Stimulated activated CD8-positive, alpha-beta memory T cell treated with anti-CD3 and anti-CD28 coated beads, Interleukin-15, amount 100 ng/mL, for 4 hours (primary cell): ENCODE data around the gene UGT1A9.

ENCODE experiments used
- DNase-seq, 2 donors: peaks; one replicate each; pipeline ENCODE4 v3.0.0-alpha.2; 2020; ENCODE audit warnings: low read depth in 2 of 2

Gene UGT1A9

GRCh38 chr2:233758849-233759248, 87.2 kb downstream of the UGT1A9 start:
- DNase-seq = no peak

- no peak for DNase-seq
These were observed 88.3 kb downstream of the UGT1A9 start, which contains the start of gene UGT1A1 for GRCh38 chr2:233760043-233760442. TSS of gene UGT1A1 (plus strand) at chr2:233760270. CDS start at chr2:233760288, 18 bp downstream.

GRCh38 chr2:233761040-233761769, 89.5 kb downstream of the UGT1A9 start:
- no peak for DNase-seq

GRCh38 chr2:233764264-233764663, 92.6 kb downstream of the UGT1A9 start:
- DNase-seq = no peak

GRCh38 chr2:233764761-233765160, 93.1 kb downstream of the UGT1A9 start:
- DNase-seq = no peak

- DNase-seq = no peak
These were observed 94.7 kb downstream of the UGT1A9 start for GRCh38 chr2:233766416-233766815.

- DNase-seq = no peak
These were observed 96.4 kb downstream of the UGT1A9 start for GRCh38 chr2:233768076-233768475.

- DNase-seq = no peak
These were observed 97.6 kb downstream of the UGT1A9 start for GRCh38 chr2:233769260-233769659.

GRCh38 chr2:233772153-233772552, 100.5 kb downstream of the UGT1A9 start:
- DNase-seq = no peak

- no peak for DNase-seq
These were observed 100.9 kb downstream of the UGT1A9 start for GRCh38 chr2:233772583-233772982.

GRCh38 chr2:233773854-233774253, 102.2 kb downstream of the UGT1A9 start:
- no peak for DNase-seq

- DNase-seq = no peak
These were observed 103.7 kb downstream of the UGT1A9 start for GRCh38 chr2:233775414-233775813.

GRCh38 chr2:233778030-233778429, 106.3 kb downstream of the UGT1A9 start, which contains the start of gene MROH2A:
TSS of gene MROH2A (plus strand) at chr2:233778330. CDS start at chr2:233779359, 1,029 bp downstream.
- no peak for DNase-seq

- DNase-seq = no peak
These were observed 108.0 kb downstream of the UGT1A9 start for GRCh38 chr2:233779722-233780121.

GRCh38 chr2:233780771-233781170, 109.1 kb downstream of the UGT1A9 start:
- DNase-seq = no peak

- no peak for DNase-seq
These were observed 117.9 kb downstream of the UGT1A9 start for GRCh38 chr2:233789554-233789953.

GRCh38 chr2:233791151-233791882, 119.6 kb downstream of the UGT1A9 start:
- no peak for DNase-seq

- no peak for DNase-seq
These were observed 120.2 kb downstream of the UGT1A9 start for GRCh38 chr2:233791883-233792329.

GRCh38 chr2:233792720-233793119, 121.0 kb downstream of the UGT1A9 start:
- DNase-seq = no peak

- no peak for DNase-seq
These were observed 121.9 kb downstream of the UGT1A9 start for GRCh38 chr2:233793465-233794127.

GRCh38 chr2:233794128-233794658, 122.5 kb downstream of the UGT1A9 start:
- no peak for DNase-seq

GRCh38 chr2:233795735-233796171, 124.1 kb downstream of the UGT1A9 start:
- no peak for DNase-seq
